H1 (cell line): ENCODE results near the gene IQCE. TPM values are rescaled to one million over a fixed set of nuclear protein-coding genes. Genes with fewer than 3 reads are reported as not detected.

ENCODE experiments used
- CTCF ChIA-PET: fragments of 300-600 bp; sonication (Branson Sonifier 250); formaldehyde crosslinking; loops from one replicate; lab custom pipeline; 2021; ENCODE audit not compliant: partially characterized antibody; lab: Charles Lee
- POLR2A ChIA-PET: fragments of 300-600 bp; sonication (Branson Sonifier 250); formaldehyde crosslinking; loops from one replicate; lab custom pipeline; 2021; ENCODE audit warnings: inconsistent platforms; ENCODE audit not compliant: partially characterized antibody; lab: Charles Lee
- DNase-seq, 2 experiments: peaks; one replicate each; pipeline versions ENCODE4 v3.0.0 to v3.0.0-alpha.2; 2010 to 2022; ENCODE audit warnings: low spot score in 2 of 2, low read depth in 1 of 2, mixed read lengths in 1 of 2
- FAIRE-seq: peaks from 2 replicates; lab custom pipeline; 2011; peaks lifted over from hg19 to GRCh38; lab: Jason Lieb, UNC
- H2AFZ ChIP-seq: 2 replicates; pipeline ENCODE4 v1.8.1; 2012; ENCODE audit warnings: low read length, inconsistent platforms
- H2AK5ac ChIP-seq: 2 replicates; pipeline ENCODE4 v1.6.1; 2013; ENCODE audit warnings: low read depth, low read length
- H2BK120ac ChIP-seq: replicated peaks from 2 replicates; pipeline ENCODE3; 2013; ENCODE audit warnings: low read depth, low read length, inconsistent platforms
- H2BK12ac ChIP-seq: 2 replicates; pipeline ENCODE4 v1.6.1; 2013; ENCODE audit warnings: low read depth, low read length
- H2BK15ac ChIP-seq: 2 replicates; pipeline ENCODE4 v1.6.1; 2013; ENCODE audit warnings: low read length
- H2BK20ac ChIP-seq: 2 replicates; pipeline ENCODE4 v1.6.1; 2013; ENCODE audit warnings: low read length
- H2BK5ac ChIP-seq: 2 replicates; pipeline ENCODE4 v1.6.1; 2013; ENCODE audit warnings: low read depth, low read length
- H3K14ac ChIP-seq: 2 replicates; pipeline ENCODE4 v1.6.1; 2013; ENCODE audit warnings: inconsistent platforms; ENCODE audit not compliant: insufficient read length
- H3K18ac ChIP-seq: 2 replicates; pipeline ENCODE4 v1.6.1; 2013; ENCODE audit warnings: low read length; ENCODE audit errors: extremely low read depth
- H3K23ac ChIP-seq: 2 replicates; pipeline ENCODE4 v1.6.1; 2013; ENCODE audit warnings: inconsistent platforms; ENCODE audit not compliant: insufficient read length
- H3K23me2 ChIP-seq: 2 replicates; pipeline ENCODE4 v1.6.1; 2013; ENCODE audit warnings: low read depth, low read length
- H3K27ac ChIP-seq: 2 replicates; pipeline ENCODE4 v1.6.1; 2011; ENCODE audit warnings: low read depth, low read length, inconsistent platforms
- H3K27me3 ChIP-seq, 4 experiments: replicated peaks in 1 of 4; 1 replicate in 1 of 4; 2 replicates in 3 of 4; pipeline versions ENCODE4 v1.6.1 to v1.8.1; 2011 to 2013; ENCODE audit warnings: low read length in 3 of 4, mild to moderate bottlenecking in 3 of 4, inconsistent platforms in 2 of 4, mixed read lengths in 2 of 4, moderate library complexity in 1 of 4; ENCODE audit not compliant: control insufficient read depth in 3 of 4, insufficient read depth in 3 of 4; ENCODE audit errors: extremely low read depth in 1 of 4
- H3K36me3 ChIP-seq, 4 experiments: 2 replicates each; pipeline versions ENCODE4 v1.6.1 to v1.8.1; 2011 to 2013; ENCODE audit warnings: mild to moderate bottlenecking in 4 of 4, low read length in 3 of 4, moderate library complexity in 2 of 4, control low read depth in 1 of 4, inconsistent platforms in 1 of 4; ENCODE audit not compliant: insufficient read depth in 4 of 4, control insufficient read depth in 2 of 4
- H3K4ac ChIP-seq: replicated peaks from 2 replicates; pipeline ENCODE3; 2013; ENCODE audit warnings: low read length, low read depth, mixed read lengths, inconsistent platforms; ENCODE audit not compliant: insufficient read length
- H3K4me1 ChIP-seq, 4 experiments: replicated peaks in 1 of 4; 1 replicate in 1 of 4; 2 replicates in 3 of 4; pipeline versions ENCODE4 v1.6.1 to v1.8.1; 2011 to 2013; ENCODE audit warnings: low read length in 3 of 4, inconsistent platforms in 2 of 4, mixed read lengths in 1 of 4; ENCODE audit not compliant: insufficient read depth in 4 of 4, control insufficient read depth in 3 of 4
- H3K4me2 ChIP-seq, 2 experiments: 2 replicates each; pipeline versions ENCODE4 v1.6.1 to v1.8.1; 2011 to 2013; ENCODE audit warnings: low read depth in 2 of 2, low read length in 2 of 2, control low read depth in 1 of 2, inconsistent platforms in 1 of 2, mild to moderate bottlenecking in 1 of 2; ENCODE audit not compliant: insufficient read depth in 1 of 2
- H3K4me3 ChIP-seq, 4 experiments: fragments of 200-600, 300-600 bp in 1 of 4; sonication (generic), shearing (Covaris generic), sonication (Bioruptor Twin) in 1 of 4; 2 replicates each; pipeline versions ENCODE4 v1.5.1 to v1.8.1; 2011 to 2016; ENCODE audit warnings: low read length in 4 of 4, low read depth in 3 of 4, control low read depth in 2 of 4, inconsistent platforms in 2 of 4, mild to moderate bottlenecking in 2 of 4, mixed read lengths in 1 of 4, moderate library complexity in 1 of 4; ENCODE audit not compliant: insufficient read depth in 2 of 4; ENCODE audit errors: extremely low read depth in 1 of 4
- H3K56ac ChIP-seq: replicated peaks from 2 replicates; pipeline ENCODE3; 2013; ENCODE audit warnings: low read depth, mild to moderate bottlenecking, mixed read lengths, low read length, inconsistent platforms; ENCODE audit not compliant: insufficient read length
- H3K79me1 ChIP-seq: 2 replicates; pipeline ENCODE4 v1.6.1; 2013; ENCODE audit warnings: low read depth, low read length, control low read depth
- H3K79me2 ChIP-seq, 2 experiments: 2 replicates each; pipeline versions ENCODE4 v1.6.1 to v1.8.1; 2012 to 2013; ENCODE audit warnings: low read length in 2 of 2, mild to moderate bottlenecking in 2 of 2, inconsistent platforms in 1 of 2; ENCODE audit not compliant: insufficient read depth in 2 of 2, control insufficient read depth in 1 of 2
- H3K9ac ChIP-seq, 4 experiments: replicated peaks in 1 of 4; 1 replicate in 1 of 4; 2 replicates in 3 of 4; pipeline versions ENCODE4 v1.6.1 to v1.8.1; 2011 to 2013; ENCODE audit warnings: low read depth in 3 of 4, low read length in 3 of 4, control low read depth in 2 of 4, mild to moderate bottlenecking in 2 of 4, moderate library complexity in 2 of 4, inconsistent platforms in 1 of 4; ENCODE audit errors: extremely low read depth in 1 of 4
- H3K9me3 ChIP-seq, 2 experiments: 2 replicates each; pipeline versions ENCODE4 v1.6.1 to v1.8.1; 2012 to 2013; ENCODE audit warnings: mild to moderate bottlenecking in 2 of 2, moderate library complexity in 2 of 2, control low read depth in 1 of 2, inconsistent platforms in 1 of 2, low read depth in 1 of 2, low read length in 1 of 2, mixed read lengths in 1 of 2; ENCODE audit not compliant: insufficient read depth in 2 of 2
- H4K20me1 ChIP-seq, 2 experiments: replicated peaks in 1 of 2; 2 replicates each; pipeline versions ENCODE3 to v1.8.1; 2011 to 2013; ENCODE audit warnings: inconsistent platforms in 2 of 2, low read length in 2 of 2, mild to moderate bottlenecking in 1 of 2; ENCODE audit not compliant: insufficient read depth in 2 of 2, control insufficient read depth in 1 of 2
- H4K5ac ChIP-seq: 2 replicates; pipeline ENCODE4 v1.6.1; 2013; ENCODE audit warnings: low read length, low read depth, mixed read lengths, inconsistent platforms; ENCODE audit not compliant: insufficient read length
- H4K8ac ChIP-seq: 2 replicates; pipeline ENCODE4 v1.8.0; 2013; ENCODE audit warnings: mild to moderate bottlenecking, moderate library complexity, low read length, inconsistent platforms; ENCODE audit not compliant: insufficient read depth; ENCODE audit errors: extremely low read depth
- H4K91ac ChIP-seq: replicated peaks from 2 replicates; pipeline ENCODE3; 2013; ENCODE audit warnings: low read length, mixed read lengths, inconsistent platforms; ENCODE audit not compliant: insufficient read length
- BACH1 ChIP-seq: IDR thresholded peaks from 2 replicates; pipeline ENCODE4 v1.6.1; 2012; ENCODE audit warnings: low read length, improper control_type of control experiment
- GTF2F1 ChIP-seq: IDR thresholded peaks from 2 replicates; pipeline ENCODE4 v1.6.1; 2012; ENCODE audit warnings: low read depth, low read length, improper control_type of control experiment, borderline replicate concordance
- NRF1 ChIP-seq: IDR thresholded peaks from 2 replicates; pipeline ENCODE4 v1.6.1; 2011; ENCODE audit warnings: mild to moderate bottlenecking, low read depth, low read length, improper control_type of control experiment
- POLR2A ChIP-seq, 2 experiments: IDR thresholded peaks; 1 replicate in 1 of 2; 2 replicates in 1 of 2; pipeline ENCODE4 v1.6.1; 2011; ENCODE audit warnings: low read depth in 2 of 2, low read length in 2 of 2, mild to moderate bottlenecking in 2 of 2; ENCODE audit errors: control extremely low read depth in 1 of 2
- RNF2 ChIP-seq: fragments of 200-900, 300-1000 bp; sonication (generic); IDR thresholded peaks from 2 replicates; pipeline ENCODE4 v1.7.1; 2016; ENCODE audit warnings: borderline replicate concordance, low read depth, mild to moderate bottlenecking, antibody characterized with exemption, low read length; ENCODE audit not compliant: poor library complexity, severe bottlenecking; ENCODE audit errors: missing control alignments
- SAP30 ChIP-seq: fragments of 300-600 bp; sonication (generic); IDR thresholded peaks from 2 replicates; pipeline ENCODE4 v1.7.1; 2012; ENCODE audit warnings: low read length, moderate library complexity, mild to moderate bottlenecking, inconsistent platforms; ENCODE audit not compliant: insufficient read depth, insufficient replicate concordance
- SIX5 ChIP-seq: IDR thresholded peaks from 2 replicates; pipeline ENCODE4 v1.6.1; 2011; ENCODE audit warnings: mild to moderate bottlenecking, low read depth, low read length
- SP2 ChIP-seq: IDR thresholded peaks from 2 replicates; pipeline ENCODE4 v1.6.1; 2012; ENCODE audit warnings: mild to moderate bottlenecking, low read length, inconsistent platforms
- SRF ChIP-seq: IDR thresholded peaks from 2 replicates; pipeline ENCODE4 v1.6.1; 2011; ENCODE audit warnings: mild to moderate bottlenecking, low read depth, low read length, moderate library complexity
- TCF12 ChIP-seq: IDR thresholded peaks from 2 replicates; pipeline ENCODE4 v1.6.1; 2011; ENCODE audit warnings: low read depth, mild to moderate bottlenecking, low read length
- TEAD4 ChIP-seq: IDR thresholded peaks from 2 replicates; pipeline ENCODE4 v1.6.1; 2012; ENCODE audit warnings: low read depth, low read length, inconsistent platforms, mixed read lengths
- YY1 ChIP-seq: IDR thresholded peaks from 2 replicates; pipeline ENCODE4 v1.6.1; 2011; ENCODE audit warnings: low read depth, mild to moderate bottlenecking, low read length
- WGBS, 2 experiments: shearing (Covaris generic) in 1 of 2; methylation state at CpG; one replicate each; pipeline versions ENCODE4 v1.1.6 to v1.1.7; 2013 to 2015; ENCODE audit warnings: low lambda C conversion rate in 2 of 2, mixed read lengths in 2 of 2, inconsistent platforms in 1 of 2, low coverage in 1 of 2, missing lambda C conversion rate in 1 of 2; ENCODE audit not compliant: insufficient replicate concordance in 2 of 2, insufficient coverage in 1 of 2, insufficient read length in 1 of 2; ENCODE audit errors: extremely low coverage in 1 of 2, missing lambda C conversion rate in 1 of 2; 5-methylcytosine and 5-hydroxymethylcytosine counted together
- polyA plus RNA-seq, 7 experiments: library from polyadenylated mRNA; depleted of rRNA in 3 of 7; stranded (reverse) in 5 of 7; unstranded in 2 of 7; fragments of >200 nt in 5 of 7; fragments of 200-250 nt in 2 of 7; gene quantifications; 1 replicate in 5 of 7; 2 replicates in 1 of 7; 4 replicates in 1 of 7; pipeline versions ENCODE4 v1.2.1 to v1.2.3, GENCODE V29; 2011 to 2013; ENCODE audit warnings: missing spikeins in 2 of 7, mixed read lengths in 2 of 7
- total RNA-seq: library from RNA; stranded (reverse); fragmentation: NEBNext Ultra II Directional; extraction: Animal tissue kit (Norgen Biotek cat#: 25700); gene quantifications from 2 replicates; pipeline ENCODE4 v1.2.1, GENCODE V29; 2021

The IQCE gene
- total and polyA plus RNA-seq, 2 of the 8 experiments (the other 6 are each of a cell fraction or from before 2014, with no cell fraction given) = 2.2 to 4.9 TPM

DNA sequence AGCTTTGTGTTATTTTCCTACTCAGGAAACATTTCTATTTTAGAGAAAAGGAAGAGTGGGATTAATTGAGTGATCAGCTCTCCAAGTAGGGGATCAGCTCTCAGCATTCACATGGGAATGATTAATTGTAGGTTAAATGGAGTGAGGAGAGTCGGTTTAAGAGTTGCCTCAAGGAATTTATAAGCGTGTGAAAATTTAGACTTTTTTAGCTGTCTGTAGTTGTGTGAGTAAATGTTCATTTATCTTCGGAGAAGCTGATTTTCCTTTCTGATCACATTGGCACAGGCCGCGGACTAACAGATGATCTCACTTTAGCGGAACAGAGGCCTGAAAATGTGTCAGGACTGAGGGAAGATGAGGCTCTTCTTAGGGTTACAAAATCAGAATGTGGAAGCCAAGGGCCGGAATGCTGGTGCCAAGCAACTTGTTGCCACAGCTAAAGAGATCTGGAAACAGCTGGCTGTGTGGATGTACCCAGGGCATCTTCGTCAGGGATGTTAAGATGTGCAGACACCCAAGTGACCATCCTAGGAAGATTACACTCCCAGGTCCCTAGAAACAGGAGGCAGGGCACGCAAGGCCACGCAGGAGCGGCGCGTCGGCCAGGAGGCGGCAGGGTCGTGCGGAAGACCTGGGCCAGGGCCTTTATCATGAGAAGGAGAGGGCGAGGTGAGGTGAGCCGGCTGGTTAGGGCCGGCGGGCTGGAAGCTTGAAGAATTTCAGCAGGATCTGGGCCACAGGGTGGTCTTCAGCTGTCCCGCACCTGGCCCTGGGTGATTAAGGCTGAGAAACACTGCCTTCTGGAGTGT, 37.9 kb downstream of the IQCE start:
- no peaks in the 10 kb centered on the region for H3K9me3 ChIP-seq
- TF ChIP-seq BACH1 (no peak), SRF (no peak), TCF12 (no peak), SIX5 (no peak), SP2 (no peak), TEAD4 (no peak), RNF2 (no peak), YY1 (no peak), SAP30 (no peak), POLR2A (IDR thresholded peaks at IDR 0.05; ENCODE audit: control extremely low read depth in 1 of 2, low read depth in 2 of 2, low read length in 2 of 2) (no peak), NRF1 (no peak), GTF2F1 (no peak)
- no peak overlapping the region for H3K27ac ChIP-seq
- CTCF ChIA-PET = interaction anchor here (0.5 to 2.6 kb wide), 9 partner anchors 9 to 576 kb away, joined by 3 to 13 read pairs (median 4); no protein-coding TSS in a partner anchor
- H3K18ac ChIP-seq = no peak overlapping the region
- DNase-seq (no peak), FAIRE-seq (no peak)
- H3K79me1 ChIP-seq = no peaks in the 10 kb centered on the region
- no peak overlapping the region for H3K56ac ChIP-seq
- no peak overlapping the region for H3K4ac ChIP-seq
- no peak overlapping the region for H2BK120ac ChIP-seq
- no peak overlapping the region for H2BK5ac ChIP-seq
- no peaks in the 10 kb centered on the region for H4K20me1 ChIP-seq
- no peaks in the 10 kb centered on the region for H3K23me2 ChIP-seq
- H3K36me3 ChIP-seq = peaks cover 0 to 2% (median 0%) of the 10 kb centered on the region in 4 experiments; a peak in 1 of 8 replicates
- H3K27me3 ChIP-seq = no peaks in the 10 kb centered on the region
- no peak overlapping the region for H3K14ac ChIP-seq
- no peak overlapping the region for H2BK12ac ChIP-seq
- no peak overlapping the region for H3K23ac ChIP-seq
- no peak overlapping the region for H3K4me2 ChIP-seq
- POLR2A ChIA-PET = interaction anchor here (0.9 to 1.2 kb wide), 3 partner anchors 11 to 28 kb away, joined by 3 read pairs; no protein-coding TSS in a partner anchor
- no peak overlapping the region for H4K8ac ChIP-seq
- H2BK15ac ChIP-seq = no peak overlapping the region
- H3K9ac ChIP-seq = no peak overlapping the region
- no peak overlapping the region for H2AFZ ChIP-seq
- WGBS, 2 experiments = 90% methylated on average over 22 of the region's 22 CpGs; no CpG with 5 or more reads in 1 of the 2 experiments
- no peak overlapping the region for H4K91ac ChIP-seq
- no peaks in the 10 kb centered on the region for H3K79me2 ChIP-seq
- no peak overlapping the region for H3K4me3 ChIP-seq
- no peak overlapping the region for H2AK5ac ChIP-seq
- no peak overlapping the region for H2BK20ac ChIP-seq
- H4K5ac ChIP-seq = no peak overlapping the region
- H3K4me1 ChIP-seq = peaks cover 0 to 3% (median 1%) of the 10 kb centered on the region in 4 experiments; a peak in 2 of 7 replicates
